D721Med (cell line): Measurements from ENCODE around the gene CLEC4E.
"Not testable (repeated sequence)": the region's sequence is repeated elsewhere in the genome, so short reads cannot be mapped to it uniquely, and the experiment has no call there.

Source experiments
- DNase-seq: peaks from one replicate; pipeline ENCODE4 v3.0.0; 2011; ENCODE audit warnings: low spot score; ENCODE audit not compliant: insufficient read length
- FAIRE-seq: peaks from 2 replicates; lab custom pipeline; 2011; peaks lifted over from hg19 to GRCh38; lab: Jason Lieb, UNC
- TF ChIP-seq, protein P1 (sequence below): IDR thresholded peaks from 2 replicates; pipeline ENCODE4 v1.5.1; 2012; ENCODE audit warnings: mild to moderate bottlenecking, control low read depth; ENCODE audit not compliant: insufficient read depth; ENCODE audit errors: missing control alignments

Gene CLEC4E, protein sequence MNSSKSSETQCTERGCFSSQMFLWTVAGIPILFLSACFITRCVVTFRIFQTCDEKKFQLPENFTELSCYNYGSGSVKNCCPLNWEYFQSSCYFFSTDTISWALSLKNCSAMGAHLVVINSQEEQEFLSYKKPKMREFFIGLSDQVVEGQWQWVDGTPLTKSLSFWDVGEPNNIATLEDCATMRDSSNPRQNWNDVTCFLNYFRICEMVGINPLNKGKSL

DNA sequence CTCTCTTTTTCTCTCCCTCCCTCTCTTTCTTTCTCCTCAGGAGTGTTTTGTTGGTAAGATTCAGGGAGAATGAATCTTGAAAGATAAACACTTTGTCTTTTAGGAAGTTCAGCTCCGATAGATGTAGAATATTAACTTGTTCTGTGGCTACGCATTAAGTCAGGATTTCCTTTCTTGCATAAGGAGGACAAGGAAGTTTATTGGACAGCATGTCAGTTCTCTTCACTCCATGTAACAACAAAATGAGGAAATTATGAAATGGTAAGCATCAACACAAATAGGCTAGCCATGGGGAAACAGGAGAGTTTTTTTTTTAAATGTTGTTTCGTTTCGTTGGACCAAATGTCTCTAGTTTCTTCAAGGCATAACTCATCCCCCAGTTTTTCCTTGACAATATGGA is at the start of gene CLEC4E:
Gene CLEC4E (minus strand): TSS at position 75 of the 400 bp plus-strand sequence. CDS start 108 bp downstream, outside the sequence.
- not testable (repeated sequence) for DNase-seq, FAIRE-seq

DNA sequence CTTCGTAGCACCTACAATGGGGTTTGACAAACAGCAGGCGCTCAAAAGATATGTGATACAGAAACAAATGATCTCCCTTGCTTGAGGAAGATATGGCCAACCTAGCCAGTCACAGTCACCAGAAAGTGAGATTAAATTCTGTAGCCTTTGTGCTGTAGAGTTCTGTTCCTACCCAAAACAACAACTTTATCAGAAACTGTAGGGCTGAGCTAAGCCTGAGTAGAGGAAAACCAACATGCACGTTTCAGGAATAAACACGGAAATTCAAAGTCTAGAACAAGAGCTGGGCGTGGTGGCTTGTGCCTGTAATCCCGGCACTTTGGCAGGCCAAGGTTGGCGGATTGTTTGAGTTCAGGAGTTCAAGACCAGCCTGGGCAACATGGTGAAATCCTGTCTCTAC is 49.0 kb upstream of the CLEC4E start:
- DNase-seq (no peak), FAIRE-seq (no peak)
- TF ChIP-seq, protein P1, sequence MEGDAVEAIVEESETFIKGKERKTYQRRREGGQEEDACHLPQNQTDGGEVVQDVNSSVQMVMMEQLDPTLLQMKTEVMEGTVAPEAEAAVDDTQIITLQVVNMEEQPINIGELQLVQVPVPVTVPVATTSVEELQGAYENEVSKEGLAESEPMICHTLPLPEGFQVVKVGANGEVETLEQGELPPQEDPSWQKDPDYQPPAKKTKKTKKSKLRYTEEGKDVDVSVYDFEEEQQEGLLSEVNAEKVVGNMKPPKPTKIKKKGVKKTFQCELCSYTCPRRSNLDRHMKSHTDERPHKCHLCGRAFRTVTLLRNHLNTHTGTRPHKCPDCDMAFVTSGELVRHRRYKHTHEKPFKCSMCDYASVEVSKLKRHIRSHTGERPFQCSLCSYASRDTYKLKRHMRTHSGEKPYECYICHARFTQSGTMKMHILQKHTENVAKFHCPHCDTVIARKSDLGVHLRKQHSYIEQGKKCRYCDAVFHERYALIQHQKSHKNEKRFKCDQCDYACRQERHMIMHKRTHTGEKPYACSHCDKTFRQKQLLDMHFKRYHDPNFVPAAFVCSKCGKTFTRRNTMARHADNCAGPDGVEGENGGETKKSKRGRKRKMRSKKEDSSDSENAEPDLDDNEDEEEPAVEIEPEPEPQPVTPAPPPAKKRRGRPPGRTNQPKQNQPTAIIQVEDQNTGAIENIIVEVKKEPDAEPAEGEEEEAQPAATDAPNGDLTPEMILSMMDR = no peak

DNA sequence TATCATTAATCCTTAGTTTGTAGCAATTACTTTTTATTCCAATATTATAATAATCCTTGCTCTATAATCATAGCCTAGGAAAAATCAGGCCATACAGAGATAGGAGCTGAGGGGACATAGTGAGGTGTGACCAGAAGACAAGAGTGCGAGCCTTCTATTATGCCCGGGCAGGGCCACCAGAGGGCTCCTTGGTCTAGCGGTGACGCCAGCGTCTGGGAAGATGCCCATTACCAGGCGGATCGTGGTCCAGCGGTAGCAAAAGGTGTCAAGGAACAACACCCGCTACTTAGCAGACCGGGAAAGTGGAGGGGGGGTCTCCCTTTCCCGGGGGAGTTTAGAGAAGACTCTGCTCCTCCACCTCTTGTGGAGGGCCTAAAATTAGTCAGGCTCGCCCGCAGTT is 43.8 kb upstream of the CLEC4E start:
- not testable (repeated sequence) for FAIRE-seq, DNase-seq

DNA sequence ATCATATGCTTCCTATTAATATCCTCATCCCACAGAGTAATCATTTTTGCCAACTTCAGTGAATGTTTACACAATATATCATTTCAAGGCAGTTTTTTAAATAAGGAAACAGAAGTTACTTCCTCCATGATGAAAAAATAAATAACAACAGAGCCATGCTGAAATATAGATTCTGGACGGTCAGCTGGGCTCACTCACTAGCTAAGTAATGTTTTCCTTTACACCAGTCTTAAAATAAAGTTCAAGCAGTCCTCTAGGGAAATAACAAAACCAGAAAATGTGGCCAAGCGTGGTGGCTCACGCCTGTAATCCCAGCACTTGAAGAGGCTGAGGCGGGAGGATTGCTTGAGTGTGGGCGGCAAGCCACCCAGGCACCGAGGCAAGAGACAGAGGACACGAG is 43.3 kb upstream of the CLEC4E start:
- FAIRE-seq (no peak), DNase-seq (no peak)
- TF ChIP-seq, protein P1 = no peak

DNA sequence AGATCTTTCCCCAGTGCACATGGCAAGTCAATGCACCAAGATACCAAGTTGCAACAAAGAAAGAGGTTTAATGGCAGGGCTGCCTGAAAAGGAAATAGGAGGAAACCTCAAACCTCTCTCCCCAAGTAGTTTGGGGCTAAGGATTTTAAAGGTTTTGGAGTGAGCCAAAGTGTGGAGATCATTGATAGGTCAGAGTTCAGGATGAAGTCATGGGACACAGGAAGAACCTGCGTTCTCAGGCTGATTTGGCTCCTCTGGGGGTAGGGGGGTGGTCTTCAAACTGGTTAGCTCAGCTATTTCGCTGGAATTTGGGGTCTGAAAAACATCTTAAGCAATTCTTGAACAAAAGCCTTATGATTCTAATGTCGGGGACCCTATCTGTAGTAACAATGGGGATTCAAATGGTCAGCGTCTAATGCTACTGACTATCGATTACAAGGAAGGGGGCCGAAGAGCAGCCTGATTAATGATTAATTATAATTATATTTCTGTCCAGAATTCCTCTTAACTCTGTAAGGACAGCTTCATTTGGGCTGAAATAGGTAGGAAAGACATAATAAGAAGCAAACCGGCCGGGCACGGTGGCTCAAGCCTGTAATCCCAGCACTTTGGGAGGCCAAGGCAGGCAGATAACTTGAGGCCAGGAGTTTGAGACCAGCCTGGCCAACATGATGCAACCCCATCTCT is 40.5 kb upstream of the CLEC4E start:
- TF ChIP-seq, protein P1 = no peak
- FAIRE-seq = no peak
- DNase-seq = no peak

DNA sequence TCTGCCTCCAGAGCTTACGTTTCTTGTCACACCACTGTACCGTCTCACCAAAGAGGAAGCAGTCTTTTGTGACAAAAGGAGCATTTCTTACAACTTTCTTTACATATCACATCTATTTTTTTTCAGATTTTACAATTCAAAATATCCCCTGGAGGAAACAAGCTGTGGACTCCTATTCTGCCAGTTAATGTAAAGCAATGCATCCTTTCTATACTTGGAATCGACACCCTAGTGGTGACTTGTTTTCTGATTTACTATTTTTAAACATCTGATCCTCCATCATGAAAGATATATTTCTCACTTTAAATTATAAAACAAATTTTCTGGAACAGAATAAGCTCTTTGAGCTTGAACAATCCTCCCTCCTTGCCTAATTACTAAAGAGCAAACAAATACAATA is 37.2 kb upstream of the CLEC4E start:
- no peak for DNase-seq
- TF ChIP-seq, protein P1 = no peak
- FAIRE-seq = no peak

DNA sequence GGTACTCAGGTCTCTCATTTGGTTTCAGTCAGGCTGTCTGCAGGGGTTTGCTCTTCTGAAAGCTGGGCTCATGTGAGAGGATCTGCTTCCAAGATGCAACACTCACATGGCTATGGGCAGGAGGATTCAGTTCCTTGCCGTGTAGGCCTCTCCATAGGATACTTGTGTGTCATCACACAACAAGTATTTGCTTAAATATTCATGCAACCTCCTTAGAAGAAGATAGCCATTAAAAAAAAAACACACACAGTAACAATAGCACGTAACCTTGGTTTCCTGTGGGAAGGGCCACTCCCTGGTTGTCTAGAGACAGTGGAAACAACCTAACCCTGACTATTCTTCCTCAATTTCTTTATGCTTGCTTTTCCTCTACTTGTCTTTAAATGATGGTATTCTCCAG is 31.8 kb upstream of the CLEC4E start:
- DNase-seq = no peak
- TF ChIP-seq, protein P1 = no peak
- no peak for FAIRE-seq

DNA sequence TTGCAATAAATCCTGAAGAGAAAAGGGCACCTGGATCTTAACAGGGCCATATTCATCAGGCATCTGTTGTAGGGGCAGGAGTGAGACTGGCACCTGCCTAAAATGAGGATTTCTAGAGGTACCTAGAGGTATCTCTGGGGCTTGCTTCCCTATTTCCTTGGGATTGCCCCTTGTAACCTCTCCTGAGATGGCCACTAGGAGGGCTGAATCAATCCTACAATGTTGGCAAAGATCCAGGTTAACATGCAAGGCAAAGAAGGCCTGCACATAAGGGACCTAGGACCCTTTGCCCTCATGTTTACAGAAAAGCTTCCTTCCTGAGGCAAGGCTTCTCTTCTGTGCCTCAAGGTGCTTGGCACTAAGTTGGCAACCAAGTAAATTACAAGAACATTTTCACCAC is 25.8 kb upstream of the CLEC4E start:
- FAIRE-seq (no peak), DNase-seq (no peak)
- TF ChIP-seq, protein P1 = no peak

DNA sequence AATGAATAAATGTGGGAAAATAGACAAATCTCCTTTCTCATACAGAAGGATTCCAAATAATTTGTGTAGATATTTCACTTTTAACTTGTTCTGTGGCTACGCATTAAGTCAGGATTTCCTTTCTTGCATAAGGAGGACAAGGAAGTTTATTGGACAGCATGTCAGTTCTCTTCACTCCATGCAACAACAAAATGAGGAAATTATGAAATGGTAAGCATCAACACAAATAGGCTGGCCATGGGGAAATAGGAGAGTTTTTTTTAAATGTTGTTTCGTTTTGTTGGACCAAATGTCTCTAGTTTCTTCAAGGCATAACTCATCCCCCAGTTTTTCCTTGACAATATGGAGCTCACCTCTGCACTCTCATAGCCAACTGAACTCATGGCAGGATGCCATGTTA is 25.3 kb upstream of the CLEC4E start:
- not testable (repeated sequence) for DNase-seq, FAIRE-seq
